ENCODE data around the gene GPN3.

- TF ChIP-seq POLR2A (IDR thresholded peaks at IDR 0.05; ENCODE audit: low read length): no peak
- no peak for TF ChIP-seq GATA1 (IDR thresholded peaks at IDR 0.05; ENCODE audit: low read depth, low read length)
Observed at GRCh38 chr12:110451263-110451662, 16.8 kb downstream of the GPN3 start.

Data from erythroblast (primary cell).